ENCODE measurements around the gene LAMC3.

DNA sequence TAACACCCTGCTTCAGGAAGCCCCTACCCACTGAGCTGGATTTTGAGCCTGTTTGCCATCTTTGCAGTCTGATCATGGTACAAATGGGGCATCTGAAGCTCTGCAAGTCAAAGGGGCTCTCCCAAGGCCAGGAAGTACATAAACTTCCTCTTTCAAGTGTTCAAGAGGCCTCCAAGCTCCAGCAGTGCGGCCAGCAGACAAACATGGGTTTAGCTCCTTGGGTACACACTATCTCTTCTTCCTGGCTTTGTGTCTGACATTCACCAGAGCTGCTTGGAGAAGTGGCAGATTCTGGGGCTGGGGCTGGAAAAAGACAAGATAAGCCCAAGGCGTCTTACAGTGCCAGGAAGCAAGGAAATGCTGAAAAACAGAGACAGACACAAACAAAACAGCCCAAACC lies 34.1 kb downstream of the LAMC3 start:
- TF ChIP-seq POLR2A (IDR thresholded peaks at IDR 0.05) = no peak
- TF ChIP-seq, protein P1, sequence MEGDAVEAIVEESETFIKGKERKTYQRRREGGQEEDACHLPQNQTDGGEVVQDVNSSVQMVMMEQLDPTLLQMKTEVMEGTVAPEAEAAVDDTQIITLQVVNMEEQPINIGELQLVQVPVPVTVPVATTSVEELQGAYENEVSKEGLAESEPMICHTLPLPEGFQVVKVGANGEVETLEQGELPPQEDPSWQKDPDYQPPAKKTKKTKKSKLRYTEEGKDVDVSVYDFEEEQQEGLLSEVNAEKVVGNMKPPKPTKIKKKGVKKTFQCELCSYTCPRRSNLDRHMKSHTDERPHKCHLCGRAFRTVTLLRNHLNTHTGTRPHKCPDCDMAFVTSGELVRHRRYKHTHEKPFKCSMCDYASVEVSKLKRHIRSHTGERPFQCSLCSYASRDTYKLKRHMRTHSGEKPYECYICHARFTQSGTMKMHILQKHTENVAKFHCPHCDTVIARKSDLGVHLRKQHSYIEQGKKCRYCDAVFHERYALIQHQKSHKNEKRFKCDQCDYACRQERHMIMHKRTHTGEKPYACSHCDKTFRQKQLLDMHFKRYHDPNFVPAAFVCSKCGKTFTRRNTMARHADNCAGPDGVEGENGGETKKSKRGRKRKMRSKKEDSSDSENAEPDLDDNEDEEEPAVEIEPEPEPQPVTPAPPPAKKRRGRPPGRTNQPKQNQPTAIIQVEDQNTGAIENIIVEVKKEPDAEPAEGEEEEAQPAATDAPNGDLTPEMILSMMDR (IDR thresholded peaks at IDR 0.05) = no peak
